Activated CD4-positive, alpha-beta T cell treated with anti-CD3 and anti-CD28 coated beads for 48 hours (primary cell): Measurements from ENCODE around the gene EFHC1.

ENCODE experiments used
- DNase-seq: peaks from one replicate; pipeline ENCODE4 v3.0.0-alpha.2; 2020

Gene EFHC1

GRCh38 chr6:52503851-52504781 lies 84.0 kb downstream of the EFHC1 start:
- DNase-seq, result no peak

GRCh38 chr6:52504782-52505136 lies 84.6 kb downstream of the EFHC1 start:
- DNase-seq, result no peak

GRCh38 chr6:52505726-52506409 lies 85.7 kb downstream of the EFHC1 start:
- DNase-seq, result no peak

- DNase-seq, result no peak
Observed at GRCh38 chr6:52506476-52506875, 86.3 kb downstream of the EFHC1 start.

GRCh38 chr6:52507557-52508260 lies 87.6 kb downstream of the EFHC1 start:
- DNase-seq, result no peak

- no peak for DNase-seq
Observed at GRCh38 chr6:52508261-52508739, 88.2 kb downstream of the EFHC1 start.

GRCh38 chr6:52509281-52510212 lies 89.4 kb downstream of the EFHC1 start:
- DNase-seq, result no peak

GRCh38 chr6:52510213-52510562 lies 90.0 kb downstream of the EFHC1 start:
- DNase-seq, result no peak

GRCh38 chr6:52511163-52511562 lies 91.0 kb downstream of the EFHC1 start:
- DNase-seq, result no peak

GRCh38 chr6:52511572-52512151 lies 91.5 kb downstream of the EFHC1 start:
- no peak for DNase-seq

GRCh38 chr6:52512199-52512598 lies 92.1 kb downstream of the EFHC1 start:
- no peak for DNase-seq

- DNase-seq, result no peak
Observed at GRCh38 chr6:52513464-52513863, 93.3 kb downstream of the EFHC1 start.

GRCh38 chr6:52513896-52514295 lies 93.8 kb downstream of the EFHC1 start:
- DNase-seq, result no peak

- DNase-seq, result peak; percentile 45
Observed at GRCh38 chr6:52514514-52514913, 94.4 kb downstream of the EFHC1 start.

- no peak for DNase-seq
Observed at GRCh38 chr6:52515219-52515960, 95.2 kb downstream of the EFHC1 start.

GRCh38 chr6:52516269-52516668 lies 96.1 kb downstream of the EFHC1 start:
- DNase-seq, result no peak

GRCh38 chr6:52516943-52517342 lies 96.8 kb downstream of the EFHC1 start:
- no peak for DNase-seq

- DNase-seq, result peak; percentile 71
Observed at GRCh38 chr6:52517502-52518278, 97.5 kb downstream of the EFHC1 start.

GRCh38 chr6:52518279-52518945 lies 98.3 kb downstream of the EFHC1 start:
- no peak for DNase-seq

GRCh38 chr6:52519618-52520017 lies 99.5 kb downstream of the EFHC1 start:
- DNase-seq, result no peak
